Body of pancreas (tissue), 4 donors: ENCODE data around the gene CCNYL1. TPM values are rescaled to one million over a fixed set of nuclear protein-coding genes. Genes with fewer than 3 reads are reported as not detected.
A peak's percentile ranks its signal among the peaks of the same experiment; 100 is the strongest.

Source experiments
- ATAC-seq: fragments of 150-250 bp; one replicate; pipeline ENCODE4 v1.9.1; 2016
- DNase-seq, 4 donors: peaks; one replicate each; pipeline ENCODE4 v3.0.0-alpha.2; 2019
- H3K27ac ChIP-seq, 4 donors: fragments of 200-600 bp; sonication (generic); 1 replicate in 3 of 4; 2 replicates in 1 of 4; pipeline versions ENCODE4 v1.5.1 to v1.6.1; 2016 to 2019; ENCODE audit warnings: mild to moderate bottlenecking in 1 of 4, mixed read lengths in 1 of 4, moderate library complexity in 1 of 4
- H3K27me3 ChIP-seq, 2 donors: fragments of 200-600 bp; sonication (generic); one replicate each; pipeline ENCODE4 v1.6.0; 2016; ENCODE audit warnings: mild to moderate bottlenecking in 1 of 2
- H3K36me3 ChIP-seq, 2 donors: fragments of 200-600 bp; sonication (generic); replicated peaks in 1 of 2; 2 replicates each; pipeline ENCODE4 v1.5.1; 2016; ENCODE audit warnings: low read depth in 2 of 2; ENCODE audit not compliant: insufficient read depth in 1 of 2
- H3K4me1 ChIP-seq: fragments of 200-600 bp; sonication (generic); one replicate; pipeline ENCODE4 v1.6.0; 2016
- H3K4me3 ChIP-seq, 2 donors: fragments of 200-600 bp; sonication (generic); 1 replicate in 1 of 2; 2 replicates in 1 of 2; pipeline ENCODE4 v1.5.1; 2016 to 2019
- H3K9me3 ChIP-seq, 3 donors: fragments of 200-600 bp; sonication (generic); 1 replicate in 2 of 3; 2 replicates in 1 of 3; pipeline ENCODE4 v1.5.1; 2016
- POLR2A ChIP-seq, 3 donors: fragments of 450-650 bp; IDR thresholded peaks; one replicate each; pipeline ENCODE4 v1.6.1; 2016; ENCODE audit warnings: antibody characterized with exemption in 3 of 3, mild to moderate bottlenecking in 2 of 3
- WGBS, 2 donors: methylation state at CpG; one replicate each; pipeline ENCODE4 v1.1.5; 2017; 5-methylcytosine and 5-hydroxymethylcytosine counted together
- intact Hi-C: fragments of 100-400 bp; cut with DNase I; formaldehyde crosslinking; loops from one replicate; pipeline ENCODE4 v1.15.1; 2023
- total RNA-seq, 2 donors: library from RNA; depleted of rRNA; stranded (reverse); fragments of >200 nt; gene quantifications; one replicate each; pipeline ENCODE4 v1.1.0, GENCODE V29; 2016
- TF ChIP-seq, protein P1 (sequence below), 7 experiments: fragments of 450-650 bp in 4 of 7; fragments of 200-600 bp in 3 of 7; sonication (generic) in 3 of 7; IDR thresholded peaks; one replicate each; pipeline ENCODE4 v1.5.1; 2016 to 2019; ENCODE audit warnings: antibody characterized with exemption in 7 of 7

CCNYL1 gene
- total RNA-seq, 2 donors from 2014 or later: 14.5 to 14.8 TPM

GRCh38 chr2:207790898-207791297 is 79.5 kb downstream of the CCNYL1 start:
- WGBS, 2 donors: 61 to 75% methylated on average over 1 of the region's 1 CpG
- H3K4me3 ChIP-seq: no peak overlapping the region
- H3K27ac ChIP-seq: peak overlapping the region in 1 of 4 donors; percentile 2
- no peaks in the 10 kb centered on the region for H3K9me3 ChIP-seq
- peaks cover 14% of the 10 kb centered on the region for H3K4me1 ChIP-seq
- intact Hi-C loops: no loop called here
- TF ChIP-seq POLR2A (IDR thresholded peaks at IDR 0.05): no peak
- TF ChIP-seq, protein P1, sequence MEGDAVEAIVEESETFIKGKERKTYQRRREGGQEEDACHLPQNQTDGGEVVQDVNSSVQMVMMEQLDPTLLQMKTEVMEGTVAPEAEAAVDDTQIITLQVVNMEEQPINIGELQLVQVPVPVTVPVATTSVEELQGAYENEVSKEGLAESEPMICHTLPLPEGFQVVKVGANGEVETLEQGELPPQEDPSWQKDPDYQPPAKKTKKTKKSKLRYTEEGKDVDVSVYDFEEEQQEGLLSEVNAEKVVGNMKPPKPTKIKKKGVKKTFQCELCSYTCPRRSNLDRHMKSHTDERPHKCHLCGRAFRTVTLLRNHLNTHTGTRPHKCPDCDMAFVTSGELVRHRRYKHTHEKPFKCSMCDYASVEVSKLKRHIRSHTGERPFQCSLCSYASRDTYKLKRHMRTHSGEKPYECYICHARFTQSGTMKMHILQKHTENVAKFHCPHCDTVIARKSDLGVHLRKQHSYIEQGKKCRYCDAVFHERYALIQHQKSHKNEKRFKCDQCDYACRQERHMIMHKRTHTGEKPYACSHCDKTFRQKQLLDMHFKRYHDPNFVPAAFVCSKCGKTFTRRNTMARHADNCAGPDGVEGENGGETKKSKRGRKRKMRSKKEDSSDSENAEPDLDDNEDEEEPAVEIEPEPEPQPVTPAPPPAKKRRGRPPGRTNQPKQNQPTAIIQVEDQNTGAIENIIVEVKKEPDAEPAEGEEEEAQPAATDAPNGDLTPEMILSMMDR (IDR thresholded peaks at IDR 0.05): no peak
- no peak for ATAC-seq
- H3K36me3 ChIP-seq: no peaks in the 10 kb centered on the region
- H3K27me3 ChIP-seq: no peaks in the 10 kb centered on the region
- DNase-seq: no peak

- Histone ChIP-seq H3K27me3 (no peaks in the 10 kb centered on the region), H3K36me3 (no peaks in the 10 kb centered on the region), H3K27ac (peak overlapping the region in 1 of 4 donors; percentile 39), H3K4me3 (no peak overlapping the region), H3K4me1 (peaks cover 18% of the 10 kb centered on the region), H3K9me3 (no peaks in the 10 kb centered on the region)
- DNase-seq (no peak), ATAC-seq (peak; percentile 60)
- 38 to 56% methylated on average over 5 to 6 of the region's 6 CpGs for WGBS, 2 donors
- intact Hi-C loops: no loop called here
- TF ChIP-seq, protein P1 (IDR thresholded peaks at IDR 0.05): no peak
- TF ChIP-seq POLR2A (IDR thresholded peaks at IDR 0.05): no peak
Measured at GRCh38 chr2:207791579-207792243, 80.3 kb downstream of the CCNYL1 start.

DNA sequence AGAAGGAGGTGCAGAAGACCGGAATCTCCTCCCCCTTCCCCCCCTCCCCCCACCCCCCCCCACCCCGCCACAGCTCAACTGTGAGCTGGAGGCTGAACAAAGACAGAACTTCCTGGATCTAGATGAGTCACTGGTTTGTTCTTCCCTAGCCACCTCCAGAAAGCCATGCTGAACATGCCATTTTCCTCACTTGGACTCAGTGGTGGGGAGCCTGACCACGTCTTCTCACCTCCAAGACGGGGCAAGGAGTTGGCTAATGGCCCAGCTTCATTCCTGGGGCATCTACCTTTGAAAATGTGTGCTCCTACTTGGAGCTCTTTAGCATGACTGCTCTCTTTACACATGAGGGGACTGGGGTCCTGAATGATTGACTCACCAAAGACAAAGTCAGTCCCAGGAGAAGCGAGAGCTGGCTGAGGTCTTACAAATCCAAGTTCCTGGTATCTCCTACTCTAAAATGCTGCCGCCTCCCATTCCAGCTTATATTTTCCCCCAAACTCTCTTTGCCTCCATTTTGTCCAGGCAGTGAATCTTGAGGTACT is 80.9 kb downstream of the CCNYL1 start:
- 59 to 67% methylated on average over 6 of the region's 6 CpGs for WGBS, 2 donors
- Histone ChIP-seq H3K4me1 (peaks cover 20% of the 10 kb centered on the region), H3K27ac (peak overlapping the region in 2 of 4 donors; percentile 58 to 76), H3K36me3 (no peaks in the 10 kb centered on the region), H3K9me3 (no peaks in the 10 kb centered on the region), H3K4me3 (no peak overlapping the region), H3K27me3 (no peaks in the 10 kb centered on the region)
- DNase-seq (peak in 1 of 4 donors; percentile 43), ATAC-seq (peak; percentile 76)
- intact Hi-C loops: no loop called here
- TF ChIP-seq, protein P1 (IDR thresholded peaks at IDR 0.05): no peak
- no peak for TF ChIP-seq POLR2A (IDR thresholded peaks at IDR 0.05)

GRCh38 chr2:207796585-207797350 is 85.3 kb downstream of the CCNYL1 start:
- no peak for DNase-seq
- no peaks in the 10 kb centered on the region for H3K27me3 ChIP-seq
- H3K4me1 ChIP-seq: peaks cover 15% of the 10 kb centered on the region
- no peak for ATAC-seq
- no peaks in the 10 kb centered on the region for H3K36me3 ChIP-seq
- H3K27ac ChIP-seq: no peak overlapping the region
- WGBS, 2 donors: 68 to 77% methylated on average over 3 to 8 of the region's 8 CpGs
- no peak overlapping the region for H3K4me3 ChIP-seq
- intact Hi-C loops: no loop called here
- H3K9me3 ChIP-seq: no peaks in the 10 kb centered on the region
- TF ChIP-seq, protein P1 (IDR thresholded peaks at IDR 0.05): no peak
- no peak for TF ChIP-seq POLR2A (IDR thresholded peaks at IDR 0.05)
